Measurements from ENCODE around the gene CTH.

DNA sequence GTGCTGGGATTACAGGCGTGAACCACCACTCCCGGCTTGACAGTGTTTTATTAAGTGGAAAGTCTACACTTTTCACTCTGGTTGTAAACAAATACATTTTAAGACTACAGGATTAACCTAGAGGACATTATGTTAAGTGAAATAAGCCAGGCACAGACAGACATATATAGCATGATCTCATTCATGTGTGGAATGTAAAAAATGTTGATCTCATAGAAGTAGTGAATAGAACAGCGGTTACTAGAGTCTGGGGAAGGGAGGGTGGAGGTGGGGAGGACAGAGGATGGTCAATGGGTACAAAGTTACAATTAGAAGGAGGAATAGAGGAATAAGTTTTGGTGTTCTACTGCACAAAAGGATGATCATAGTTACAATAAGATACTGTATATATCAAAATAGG lies 16.9 kb downstream of the CTH start:
- TF ChIP-seq POLR2A (IDR thresholded peaks at IDR 0.05): no peak
- TF ChIP-seq CTCF (IDR thresholded peaks at IDR 0.05 in 4 of 5, conservative IDR thresholded peaks at IDR 0.05 in 1 of 5): no peak

Data from gastrocnemius medialis (tissue), 4 donors.